ENCODE results near the gene TBC1D22A. TPM values are rescaled to one million over a fixed set of nuclear protein-coding genes. Genes with fewer than 3 reads are reported as not detected.

The TBC1D22A gene
- total RNA-seq, 4 donors from 2014 or later, result 31.2 to 111 (median 41.8) TPM

- in situ Hi-C loops (cut with MboI; ENCODE audit: low pct_ligation_motif_present in 1 of 4, low pct_unique_long_range_greater_than_20kb in 1 of 4, low sequenced_read_pairs in 3 of 4) (no loop called here), intact Hi-C loops (cut with DNase I; ENCODE audit: low total_unique reads) (no loop called here)
- no peaks in the 10 kb centered on the region for H3K36me3 ChIP-seq
- H3K27me3 ChIP-seq, result no peaks in the 10 kb centered on the region
- no peak for DNase-seq
- TF ChIP-seq EP300 (IDR thresholded peaks at IDR 0.05; ENCODE audit: low read depth) (no peak), CTCF (IDR thresholded peaks at IDR 0.05) (no peak), POLR2A (IDR thresholded peaks at IDR 0.05) (no peak), POLR2AphosphoS5 (IDR thresholded peaks at IDR 0.05) (no peak)
- no peak overlapping the region for H3K27ac ChIP-seq
- no peaks in the 10 kb centered on the region for H3K9me3 ChIP-seq
- WGBS, 2 donors (ENCODE audit: low coverage in 1 of 2), result 94 to 100% methylated on average over 9 to 23 of the region's 23 CpGs
- peaks cover 0 to 4% (median 2%) of the 10 kb centered on the region in 4 donors for H3K4me1 ChIP-seq
- no peak overlapping the region for H3K4me3 ChIP-seq
Measured at GRCh38 chr22:46858181-46858771, 95.8 kb downstream of the TBC1D22A start.

GRCh38 chr22:46860562-46860961 is 98.1 kb downstream of the TBC1D22A start:
- intact Hi-C loops (cut with DNase I; ENCODE audit: low total_unique reads) (no loop called here), in situ Hi-C loops (cut with MboI; ENCODE audit: low pct_ligation_motif_present in 1 of 4, low pct_unique_long_range_greater_than_20kb in 1 of 4, low sequenced_read_pairs in 3 of 4) (no loop called here)
- no peak for DNase-seq
- H3K27ac ChIP-seq, result no peak overlapping the region
- no peak overlapping the region for H3K4me3 ChIP-seq
- H3K9me3 ChIP-seq, result no peaks in the 10 kb centered on the region
- no peaks in the 10 kb centered on the region for H3K27me3 ChIP-seq
- peaks cover 0 to 23% (median 15%) of the 10 kb centered on the region in 4 donors for H3K4me1 ChIP-seq
- H3K36me3 ChIP-seq, result no peaks in the 10 kb centered on the region
- WGBS, 2 donors (ENCODE audit: low coverage in 1 of 2), result 94% methylated on average over 16 of the region's 16 CpGs; no CpG with 5 or more reads in 1 of the 2 donors
- TF ChIP-seq EP300 (IDR thresholded peaks at IDR 0.05; ENCODE audit: low read depth) (no peak), POLR2AphosphoS5 (IDR thresholded peaks at IDR 0.05) (no peak), CTCF (IDR thresholded peaks at IDR 0.05) (no peak), POLR2A (IDR thresholded peaks at IDR 0.05) (no peak)

- intact Hi-C loops (cut with DNase I; ENCODE audit: low total_unique reads), result no loop called here
- in situ Hi-C loops (cut with MboI; ENCODE audit: low pct_ligation_motif_present in 1 of 4, low pct_unique_long_range_greater_than_20kb in 1 of 4, low sequenced_read_pairs in 3 of 4), result no loop called here
- DNase-seq, result no peak
- Histone ChIP-seq H3K27me3 (no peaks in the 10 kb centered on the region), H3K27ac (no peak overlapping the region), H3K4me3 (no peak overlapping the region), H3K36me3 (no peaks in the 10 kb centered on the region), H3K4me1 (peaks cover 0 to 23% (median 15%) of the 10 kb centered on the region in 4 donors), H3K9me3 (no peaks in the 10 kb centered on the region)
- WGBS, 2 donors (ENCODE audit: low coverage in 1 of 2), result 91% methylated on average over 16 of the region's 16 CpGs; no CpG with 5 or more reads in 1 of the 2 donors
- no peak for TF ChIP-seq POLR2A (IDR thresholded peaks at IDR 0.05)
- no peak for TF ChIP-seq POLR2AphosphoS5 (IDR thresholded peaks at IDR 0.05)
- TF ChIP-seq CTCF (IDR thresholded peaks at IDR 0.05), result no peak
Measured at GRCh38 chr22:46861468-46862367, 99.3 kb downstream of the TBC1D22A start.

All from transverse colon (tissue), 4 donors.